Glutamatergic neuron (in vitro differentiated cells): ENCODE measurements around the gene SIPA1L3. TPM values are rescaled to one million over a fixed set of nuclear protein-coding genes. Genes with fewer than 3 reads are reported as not detected.
"Not testable (repeated sequence)": the region's sequence is repeated elsewhere in the genome, so short reads cannot be mapped to it uniquely, and the experiment has no call there.

ENCODE experiments used
- DNase-seq: peaks from one replicate; pipeline ENCODE4 v3.0.0; 2022
- H3K27ac Mint-ChIP-seq: one replicate; pipeline ENCODE4 v1.8.0; 2020; ENCODE audit warnings: mild to moderate bottlenecking, mixed read lengths, inconsistent platforms; ENCODE audit not compliant: unreplicated experiment
- H3K27me3 Mint-ChIP-seq: one replicate; pipeline ENCODE4 v1.8.0; 2020; ENCODE audit warnings: mild to moderate bottlenecking, moderate library complexity, mixed read lengths, inconsistent platforms; ENCODE audit not compliant: unreplicated experiment
- H3K36me3 Mint-ChIP-seq: one replicate; pipeline ENCODE4 v1.8.0; 2020; ENCODE audit warnings: mild to moderate bottlenecking, mixed read lengths, inconsistent platforms; ENCODE audit not compliant: unreplicated experiment
- H3K4me1 Mint-ChIP-seq: one replicate; pipeline ENCODE4 v1.8.0; 2020; ENCODE audit warnings: mild to moderate bottlenecking, low read depth, mixed read lengths, inconsistent platforms; ENCODE audit not compliant: unreplicated experiment
- H3K4me3 Mint-ChIP-seq: one replicate; pipeline ENCODE4 v1.8.0; 2020; ENCODE audit warnings: mild to moderate bottlenecking, mixed read lengths, inconsistent platforms; ENCODE audit not compliant: unreplicated experiment
- H3K9me3 Mint-ChIP-seq: one replicate; pipeline ENCODE4 v1.8.0; 2020; ENCODE audit warnings: mild to moderate bottlenecking, moderate library complexity, mixed read lengths, inconsistent platforms; ENCODE audit not compliant: unreplicated experiment
- long read RNA-seq: library from polyadenylated mRNA; unstranded; transcript quantifications from one replicate; pipeline ENCODE4 v2.0.0, GENCODE V29; 2020; ENCODE audit not compliant: unreplicated experiment
- total RNA-seq: library from RNA; stranded (reverse); fragmentation: NEBNext Ultra II Directional; extraction: Animal tissue kit (Norgen Biotek cat#: 25700); gene quantifications from one replicate; pipeline ENCODE4 v1.2.1, GENCODE V29; 2021; ENCODE audit not compliant: unreplicated experiment
- TF ChIP-seq, protein P1 (sequence below): fragments of 200-600 bp; sonication (generic); IDR thresholded peaks from one replicate; pipeline ENCODE4 v1.5.0; 2021; ENCODE audit not compliant: partially characterized antibody, unreplicated experiment

SIPA1L3 gene, protein sequence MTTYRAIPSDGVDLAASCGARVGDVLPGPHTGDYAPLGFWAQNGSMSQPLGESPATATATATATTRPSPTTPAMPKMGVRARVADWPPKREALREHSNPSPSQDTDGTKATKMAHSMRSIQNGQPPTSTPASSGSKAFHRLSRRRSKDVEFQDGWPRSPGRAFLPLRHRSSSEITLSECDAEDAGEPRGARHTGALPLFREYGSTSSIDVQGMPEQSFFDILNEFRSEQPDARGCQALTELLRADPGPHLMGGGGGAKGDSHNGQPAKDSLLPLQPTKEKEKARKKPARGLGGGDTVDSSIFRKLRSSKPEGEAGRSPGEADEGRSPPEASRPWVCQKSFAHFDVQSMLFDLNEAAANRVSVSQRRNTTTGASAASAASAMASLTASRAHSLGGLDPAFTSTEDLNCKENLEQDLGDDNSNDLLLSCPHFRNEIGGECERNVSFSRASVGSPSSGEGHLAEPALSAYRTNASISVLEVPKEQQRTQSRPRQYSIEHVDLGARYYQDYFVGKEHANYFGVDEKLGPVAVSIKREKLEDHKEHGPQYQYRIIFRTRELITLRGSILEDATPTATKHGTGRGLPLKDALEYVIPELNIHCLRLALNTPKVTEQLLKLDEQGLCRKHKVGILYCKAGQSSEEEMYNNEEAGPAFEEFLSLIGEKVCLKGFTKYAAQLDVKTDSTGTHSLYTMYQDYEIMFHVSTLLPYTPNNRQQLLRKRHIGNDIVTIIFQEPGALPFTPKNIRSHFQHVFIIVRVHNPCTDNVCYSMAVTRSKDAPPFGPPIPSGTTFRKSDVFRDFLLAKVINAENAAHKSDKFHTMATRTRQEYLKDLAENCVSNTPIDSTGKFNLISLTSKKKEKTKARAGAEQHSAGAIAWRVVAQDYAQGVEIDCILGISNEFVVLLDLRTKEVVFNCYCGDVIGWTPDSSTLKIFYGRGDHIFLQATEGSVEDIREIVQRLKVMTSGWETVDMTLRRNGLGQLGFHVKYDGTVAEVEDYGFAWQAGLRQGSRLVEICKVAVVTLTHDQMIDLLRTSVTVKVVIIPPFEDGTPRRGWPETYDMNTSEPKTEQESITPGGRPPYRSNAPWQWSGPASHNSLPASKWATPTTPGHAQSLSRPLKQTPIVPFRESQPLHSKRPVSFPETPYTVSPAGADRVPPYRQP (N-terminal part only)
- 97.7 TPM for total RNA-seq
- long read RNA-seq, partial matches to known transcripts = 0 of 2 reads
- long read RNA-seq, other reads (novel, unspliced or antisense) = 2 of 2 reads

DNA sequence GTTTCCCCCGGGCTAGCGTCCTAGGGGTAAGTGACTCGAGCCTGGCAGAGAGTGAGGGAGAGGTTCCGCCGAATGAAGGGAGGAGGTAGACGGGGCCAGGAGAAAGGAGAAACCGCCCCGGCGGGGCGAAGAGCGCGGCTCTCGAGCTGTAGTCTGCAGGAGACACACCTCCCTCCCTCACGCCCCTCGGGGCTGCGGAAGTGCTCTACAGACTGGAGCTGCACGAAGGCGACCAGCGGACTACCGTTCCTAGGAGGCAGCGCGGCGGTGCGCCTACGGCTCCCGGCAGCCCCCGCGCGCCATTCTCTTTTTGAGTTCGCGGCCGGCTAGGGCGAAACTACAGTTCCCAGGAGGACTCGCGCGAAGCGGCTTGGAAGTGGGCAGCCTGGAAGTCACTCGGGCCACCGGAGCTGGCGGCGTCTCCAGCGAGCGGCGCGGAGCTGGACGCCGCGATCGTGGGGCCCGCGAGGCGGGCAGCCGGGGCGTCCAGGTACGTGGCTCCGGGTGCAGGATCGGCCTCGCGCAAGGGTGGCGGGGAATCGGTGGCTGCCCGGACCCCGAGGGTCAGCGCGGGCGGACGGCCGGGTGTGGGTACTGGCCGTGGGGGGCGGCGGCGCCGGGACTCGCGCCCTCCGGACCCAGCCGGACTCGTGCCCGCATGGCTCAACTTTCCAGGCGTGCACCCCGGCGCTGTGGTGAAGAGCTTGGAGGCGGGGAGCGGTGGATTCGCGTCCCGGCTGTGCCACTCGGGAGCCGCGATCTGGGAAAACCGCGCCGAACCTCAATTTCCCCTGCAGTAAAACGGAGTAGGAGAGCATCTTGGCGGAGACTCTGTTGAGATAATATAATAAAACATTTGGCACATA, at the start of gene SIPA1L3:
Gene SIPA1L3, plus strand, starts transcription at position 340 of the 866 bp plus-strand sequence. CDS start 174,358 bp downstream, outside the sequence.
- Mint-ChIP-seq H3K4me1 (peaks cover 32% of the 10 kb centered on the region), H3K36me3 (no peaks in the 10 kb centered on the region), H3K27me3 (peaks cover 5% of the 10 kb centered on the region), H3K9me3 (peaks cover 6% of the 10 kb centered on the region), H3K4me3 (peak within 1 kb of the TSS; percentile 92), H3K27ac (peak within 1 kb of the TSS; percentile 79)
- peak; percentile 98 for DNase-seq
- TF ChIP-seq, protein P1, sequence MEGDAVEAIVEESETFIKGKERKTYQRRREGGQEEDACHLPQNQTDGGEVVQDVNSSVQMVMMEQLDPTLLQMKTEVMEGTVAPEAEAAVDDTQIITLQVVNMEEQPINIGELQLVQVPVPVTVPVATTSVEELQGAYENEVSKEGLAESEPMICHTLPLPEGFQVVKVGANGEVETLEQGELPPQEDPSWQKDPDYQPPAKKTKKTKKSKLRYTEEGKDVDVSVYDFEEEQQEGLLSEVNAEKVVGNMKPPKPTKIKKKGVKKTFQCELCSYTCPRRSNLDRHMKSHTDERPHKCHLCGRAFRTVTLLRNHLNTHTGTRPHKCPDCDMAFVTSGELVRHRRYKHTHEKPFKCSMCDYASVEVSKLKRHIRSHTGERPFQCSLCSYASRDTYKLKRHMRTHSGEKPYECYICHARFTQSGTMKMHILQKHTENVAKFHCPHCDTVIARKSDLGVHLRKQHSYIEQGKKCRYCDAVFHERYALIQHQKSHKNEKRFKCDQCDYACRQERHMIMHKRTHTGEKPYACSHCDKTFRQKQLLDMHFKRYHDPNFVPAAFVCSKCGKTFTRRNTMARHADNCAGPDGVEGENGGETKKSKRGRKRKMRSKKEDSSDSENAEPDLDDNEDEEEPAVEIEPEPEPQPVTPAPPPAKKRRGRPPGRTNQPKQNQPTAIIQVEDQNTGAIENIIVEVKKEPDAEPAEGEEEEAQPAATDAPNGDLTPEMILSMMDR = no peak

DNA sequence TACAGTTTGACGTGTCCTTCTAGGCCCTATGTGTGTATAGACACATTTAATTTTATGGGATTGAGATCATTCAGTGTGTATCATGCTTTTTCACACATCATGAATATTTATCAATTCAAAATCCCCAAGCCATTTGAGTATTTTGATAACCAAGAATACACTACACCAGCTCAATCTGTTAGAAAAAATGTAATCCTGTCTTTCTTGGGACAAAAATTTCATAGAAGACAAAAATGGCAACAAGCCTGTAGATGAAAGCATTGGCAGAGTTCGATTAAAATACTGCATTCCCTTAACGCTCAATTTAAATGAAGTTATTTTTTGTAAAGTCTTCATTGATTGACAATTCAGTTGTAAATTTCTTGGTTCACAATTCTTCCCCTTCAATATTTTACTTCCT, 42.5 kb upstream of the SIPA1L3 start:
- no peak overlapping the region for H3K27ac Mint-ChIP-seq
- DNase-seq = no peak
- no peaks in the 10 kb centered on the region for H3K4me1 Mint-ChIP-seq
- TF ChIP-seq, protein P1 = no peak
- peaks cover under 1% of the 10 kb centered on the region for H3K36me3 Mint-ChIP-seq
- H3K9me3 Mint-ChIP-seq = no peaks in the 10 kb centered on the region
- H3K4me3 Mint-ChIP-seq = no peak overlapping the region
- peaks cover 3% of the 10 kb centered on the region for H3K27me3 Mint-ChIP-seq

DNA sequence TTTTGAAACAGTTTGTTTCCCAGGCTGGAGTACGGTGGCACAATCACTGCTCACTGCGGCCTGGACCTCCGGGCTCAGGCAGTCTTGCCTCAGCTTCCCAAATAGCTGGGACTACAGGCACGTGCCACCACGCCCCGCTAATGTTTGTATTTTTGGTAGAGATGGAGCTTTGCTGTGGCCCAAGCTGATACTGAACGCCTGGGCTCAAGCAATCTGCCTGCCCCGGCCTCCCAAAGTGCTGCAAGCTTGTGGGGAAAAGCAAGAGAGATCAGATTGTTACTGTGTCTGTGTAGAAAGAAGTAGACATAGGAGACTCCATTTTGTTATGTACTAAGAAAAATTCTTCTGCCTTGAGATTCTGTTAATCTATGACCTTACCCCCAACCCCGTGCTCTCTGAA, 41.1 kb upstream of the SIPA1L3 start:
- not testable (repeated sequence) for H3K4me3 Mint-ChIP-seq, H3K9me3 Mint-ChIP-seq, H3K27me3 Mint-ChIP-seq, H3K4me1 Mint-ChIP-seq, DNase-seq, H3K27ac Mint-ChIP-seq
- peaks cover 10% of the 10 kb centered on the region for H3K36me3 Mint-ChIP-seq

DNA sequence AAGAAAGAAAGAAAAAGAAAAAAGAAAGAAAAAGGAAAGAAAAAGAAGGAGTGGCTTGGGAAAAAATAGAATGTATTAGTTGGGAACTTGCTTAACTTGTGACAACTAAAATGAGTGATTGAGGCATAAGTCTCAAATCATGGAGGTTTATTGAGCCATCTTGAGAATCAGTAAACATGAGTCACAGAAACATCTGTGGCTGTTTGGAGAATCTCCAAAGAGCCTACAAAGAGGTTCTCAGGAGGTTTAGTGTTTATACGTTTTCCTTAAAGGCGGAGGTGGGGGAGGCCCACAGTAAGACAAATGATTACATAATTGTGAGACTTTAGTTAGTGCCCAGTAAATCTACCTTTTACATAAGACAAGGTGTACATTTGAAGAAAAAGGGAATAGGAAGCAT, 39.2 kb upstream of the SIPA1L3 start:
- no peak overlapping the region for H3K4me3 Mint-ChIP-seq
- peaks cover 16% of the 10 kb centered on the region for H3K36me3 Mint-ChIP-seq
- no peak for DNase-seq
- H3K27ac Mint-ChIP-seq = no peak overlapping the region
- H3K27me3 Mint-ChIP-seq = peaks cover 5% of the 10 kb centered on the region
- TF ChIP-seq, protein P1 = no peak
- peaks cover 4% of the 10 kb centered on the region for H3K9me3 Mint-ChIP-seq
- no peaks in the 10 kb centered on the region for H3K4me1 Mint-ChIP-seq
